ENCODE data around the gene ATP2C1. TPM values are rescaled to one million over a fixed set of nuclear protein-coding genes. Genes with fewer than 3 reads are reported as not detected.
"Not testable (repeated sequence)": the region's sequence is repeated elsewhere in the genome, so short reads cannot be mapped to it uniquely, and the experiment has no call there.

Gene ATP2C1
- total RNA-seq, 2 experiments from 2014 or later: 47.4 to 48.5 TPM

GRCh38 chr3:131026321-131027151 is 132.7 kb downstream of the ATP2C1 start, which contains the start of the genes ASTE1 and NEK11:
TSS of gene ASTE1 (minus strand) at chr3:131026825. CDS start at chr3:131025306, 1,519 bp downstream.
TSS of gene NEK11 (plus strand) at chr3:131026877. CDS start at chr3:131029709, 2,832 bp downstream.
- intact Hi-C loops (cut with DNase I, micrococcal nuclease): loop anchor here (1.0 to 10.0 kb wide), 13 partner anchors 132 to 1696 kb away; partner anchors contain the start of genes MRPL3 (in 2 of the 2), NUDT16 (in 2 of the 2), ATP2C1 (in 1 of the 2) and CPNE4 (in 1 of the 2)
- peak within 1 kb of the TSS; percentile 90 for H3K4me3 Mint-ChIP-seq
- no peaks in the 10 kb centered on the region for H3K27me3 Mint-ChIP-seq
- ATAC-seq: peak; percentile 98
- ChIA-PET POLR2A (interaction anchor here (0.7 kb wide), 1 partner anchor 275 kb away, joined by 3 read pairs; no protein-coding TSS in a partner anchor), CTCF (interaction anchor here (0.6 to 4.7 kb wide), 7 partner anchors 8 to 359 kb away, joined by 3 to 20 read pairs (median 4); no protein-coding TSS in a partner anchor)
- H3K4me1 Mint-ChIP-seq: peaks cover 46% of the 10 kb centered on the region
- peaks cover 21% of the 10 kb centered on the region for H3K36me3 Mint-ChIP-seq (ENCODE audit: low read depth)
- peak within 1 kb of the TSS; percentile 96 for H3K27ac Mint-ChIP-seq
- peak; percentile 95 for DNase-seq
- peaks cover 2% of the 10 kb centered on the region for H3K9me3 Mint-ChIP-seq (ENCODE audit: low read depth)

GRCh38 chr3:131028844-131029243 is 135.0 kb downstream of the ATP2C1 start:
- DNase-seq: no peak
- Mint-ChIP-seq H3K4me3 (no peak overlapping the region), H3K9me3 (ENCODE audit: low read depth) (peaks cover 2% of the 10 kb centered on the region), H3K4me1 (peaks cover 30% of the 10 kb centered on the region), H3K27me3 (no peaks in the 10 kb centered on the region), H3K27ac (no peak overlapping the region), H3K36me3 (ENCODE audit: low read depth) (peaks cover 13% of the 10 kb centered on the region)
- ChIA-PET CTCF (interaction anchor here (1.2 kb wide), 1 partner anchor 13 kb away, joined by 3 read pairs; no protein-coding TSS in a partner anchor), POLR2A (no interaction called here)
- ATAC-seq: no peak
- intact Hi-C loops (cut with DNase I, micrococcal nuclease): loop anchor here (5.0 to 10.0 kb wide), 5 partner anchors 272 to 1693 kb away; partner anchors contain the start of genes NPHP3 (in 1 of the 2), NUDT16 (in 1 of the 2) and TMCC1 (in 1 of the 2)

GRCh38 chr3:131031660-131032059 is 137.8 kb downstream of the ATP2C1 start:
- intact Hi-C loops (cut with DNase I, micrococcal nuclease): loop anchor here (2.0 to 5.0 kb wide), 2 partner anchors 766 to 997 kb away; no protein-coding TSS in a partner anchor
- Mint-ChIP-seq H3K27ac (no peak overlapping the region), H3K27me3 (no peaks in the 10 kb centered on the region), H3K4me1 (peaks cover 6% of the 10 kb centered on the region), H3K36me3 (ENCODE audit: low read depth) (no peaks in the 10 kb centered on the region), H3K9me3 (ENCODE audit: low read depth) (no peaks in the 10 kb centered on the region), H3K4me3 (no peak overlapping the region)
- DNase-seq (no peak), ATAC-seq (no peak)
- ChIA-PET CTCF (interaction anchor here (0.7 to 1.5 kb wide), 3 partner anchors 10 to 365 kb away, joined by 3 to 5 read pairs (median 3); no protein-coding TSS in a partner anchor), POLR2A (no interaction called here)

GRCh38 chr3:131033480-131034080 is 139.7 kb downstream of the ATP2C1 start:
- no peak overlapping the region for H3K27ac Mint-ChIP-seq
- POLR2A ChIA-PET: no interaction called here
- H3K4me1 Mint-ChIP-seq: no peaks in the 10 kb centered on the region
- H3K4me3 Mint-ChIP-seq: no peak overlapping the region
- ATAC-seq (peak; percentile 65), DNase-seq (no peak)
- CTCF ChIA-PET: interaction anchor here (0.6 to 5.2 kb wide), 20 partner anchors 7 to 1444 kb away, joined by 3 to 20 read pairs (median 4); partner anchors contain the start of genes ASTE1, NEK11 and NUDT16
- H3K9me3 Mint-ChIP-seq (ENCODE audit: low read depth): no peaks in the 10 kb centered on the region
- intact Hi-C loops (cut with DNase I, micrococcal nuclease): loop anchor here (2.0 to 5.0 kb wide), 2 partner anchors 764 to 995 kb away; no protein-coding TSS in a partner anchor
- no peaks in the 10 kb centered on the region for H3K36me3 Mint-ChIP-seq (ENCODE audit: low read depth)
- no peaks in the 10 kb centered on the region for H3K27me3 Mint-ChIP-seq

- no peaks in the 10 kb centered on the region for H3K27me3 Mint-ChIP-seq
- no peaks in the 10 kb centered on the region for H3K36me3 Mint-ChIP-seq (ENCODE audit: low read depth)
- DNase-seq: no peak
- ChIA-PET CTCF (interaction anchor here (0.5 to 5.2 kb wide), 4 partner anchors 11 to 760 kb away, joined by 3 to 20 read pairs (median 3); partner anchors contain the start of genes ASTE1 and NEK11), POLR2A (no interaction called here)
- ATAC-seq: no peak
- H3K27ac Mint-ChIP-seq: no peak overlapping the region
- peaks cover 6% of the 10 kb centered on the region for H3K4me1 Mint-ChIP-seq
- H3K9me3 Mint-ChIP-seq (ENCODE audit: low read depth): no peaks in the 10 kb centered on the region
- intact Hi-C loops (cut with DNase I, micrococcal nuclease): no loop called here
- H3K4me3 Mint-ChIP-seq: no peak overlapping the region
These were observed 142.4 kb downstream of the ATP2C1 start for GRCh38 chr3:131036200-131036816.

- H3K36me3 Mint-ChIP-seq (ENCODE audit: low read depth): no peaks in the 10 kb centered on the region
- POLR2A ChIA-PET: no interaction called here
- intact Hi-C loops (cut with DNase I, micrococcal nuclease): no loop called here
These were observed 143.1 kb downstream of the ATP2C1 start for GRCh38 chr3:131036986-131037385.

GRCh38 chr3:131038326-131038725 is 144.4 kb downstream of the ATP2C1 start:
- intact Hi-C loops (cut with DNase I, micrococcal nuclease): no loop called here
- CTCF ChIA-PET: interaction anchor here (1.2 kb wide), 1 partner anchor 10 kb away, joined by 3 read pairs; no protein-coding TSS in a partner anchor
- H3K27me3 Mint-ChIP-seq: no peaks in the 10 kb centered on the region
- H3K9me3 Mint-ChIP-seq (ENCODE audit: low read depth): peaks cover 2% of the 10 kb centered on the region
- DNase-seq (no peak), ATAC-seq (no peak)
- POLR2A ChIA-PET: no interaction called here
- H3K36me3 Mint-ChIP-seq (ENCODE audit: low read depth): peaks cover 3% of the 10 kb centered on the region
- H3K4me1 Mint-ChIP-seq: peaks cover 24% of the 10 kb centered on the region
- no peak overlapping the region for H3K4me3 Mint-ChIP-seq
- no peak overlapping the region for H3K27ac Mint-ChIP-seq

More at GRCh38 chr3:131036986-131037385, 143.1 kb downstream of the ATP2C1 start:
- DNase-seq (no peak), ATAC-seq (no peak)
- H3K9me3 Mint-ChIP-seq (ENCODE audit: low read depth): no peaks in the 10 kb centered on the region
- H3K4me3 Mint-ChIP-seq: no peak overlapping the region
- H3K4me1 Mint-ChIP-seq: peaks cover 12% of the 10 kb centered on the region
- no peak overlapping the region for H3K27ac Mint-ChIP-seq
- CTCF ChIA-PET: interaction anchor here (0.6 to 5.2 kb wide), 2 partner anchors 12 to 137 kb away, joined by 3 to 20 read pairs; partner anchors contain the start of genes ASTE1 and NEK11
- H3K27me3 Mint-ChIP-seq: no peaks in the 10 kb centered on the region

- ATAC-seq (peak; percentile 74), DNase-seq (peak; percentile 54)
- Mint-ChIP-seq H3K4me1 (peaks cover 28% of the 10 kb centered on the region), H3K9me3 (ENCODE audit: low read depth) (peaks cover 29% of the 10 kb centered on the region), H3K36me3 (ENCODE audit: low read depth) (peaks cover 18% of the 10 kb centered on the region), H3K27ac (peak overlapping the region; percentile 68)
- intact Hi-C loops (cut with DNase I, micrococcal nuclease); POLR2A ChIA-PET; H3K4me3 Mint-ChIP-seq; H3K27me3 Mint-ChIP-seq: not testable (repeated sequence)
- CTCF ChIA-PET: interaction anchor here (0.6 to 1.1 kb wide), 2 partner anchors 14 to 1407 kb away, joined by 3 read pairs; no protein-coding TSS in a partner anchor
These were observed 148.5 kb downstream of the ATP2C1 start for GRCh38 chr3:131042271-131042985.

- Mint-ChIP-seq H3K36me3 (ENCODE audit: low read depth) (peaks cover 18% of the 10 kb centered on the region), H3K27me3 (no peaks in the 10 kb centered on the region), H3K4me3 (no peak overlapping the region), H3K9me3 (ENCODE audit: low read depth) (peaks cover 29% of the 10 kb centered on the region), H3K27ac (no peak overlapping the region), H3K4me1 (peaks cover 10% of the 10 kb centered on the region)
- intact Hi-C loops (cut with DNase I, micrococcal nuclease): no loop called here
- ATAC-seq (no peak), DNase-seq (peak; percentile 21)
- POLR2A ChIA-PET: no interaction called here
- CTCF ChIA-PET: interaction anchor here (0.6 kb wide), 1 partner anchor 962 kb away, joined by 3 read pairs; no protein-coding TSS in a partner anchor
These were observed 153.7 kb downstream of the ATP2C1 start for GRCh38 chr3:131047582-131047981.

- Mint-ChIP-seq H3K4me3 (no peak overlapping the region), H3K4me1 (peaks cover 5% of the 10 kb centered on the region), H3K27ac (no peak overlapping the region), H3K9me3 (ENCODE audit: low read depth) (peaks cover 29% of the 10 kb centered on the region), H3K36me3 (ENCODE audit: low read depth) (peaks cover 18% of the 10 kb centered on the region), H3K27me3 (no peaks in the 10 kb centered on the region)
- DNase-seq (no peak), ATAC-seq (no peak)
- POLR2A ChIA-PET: no interaction called here
- CTCF ChIA-PET: interaction anchor here (0.6 kb wide), 1 partner anchor 962 kb away, joined by 3 read pairs; no protein-coding TSS in a partner anchor
- intact Hi-C loops (cut with DNase I, micrococcal nuclease): no loop called here
These were observed 154.1 kb downstream of the ATP2C1 start for GRCh38 chr3:131048030-131048429.
